ENCODE measurements around the gene POLR1E.
A peak's percentile ranks its signal among the peaks of the same experiment; 100 is the strongest.

The POLR1E gene

DNA sequence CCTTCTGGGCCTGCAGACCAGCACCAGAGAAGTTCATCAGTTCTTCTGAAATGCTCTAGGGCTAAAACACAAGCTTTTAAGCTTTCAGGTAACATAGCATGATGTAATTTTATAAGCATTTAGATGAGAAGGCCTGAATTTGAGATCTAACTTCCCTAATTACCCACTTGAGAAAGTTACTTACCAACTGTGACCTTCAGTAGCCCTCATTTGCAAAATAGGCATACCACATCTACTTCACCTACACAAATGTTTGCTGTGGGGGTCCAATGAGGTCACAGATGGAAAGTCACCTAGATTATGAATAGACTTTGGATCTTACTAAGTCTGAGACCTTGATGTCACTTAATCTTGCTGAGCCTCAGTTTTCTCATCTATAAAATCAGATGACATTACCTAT lies 53.9 kb downstream of the POLR1E start:
- TF ChIP-seq, protein P1, sequence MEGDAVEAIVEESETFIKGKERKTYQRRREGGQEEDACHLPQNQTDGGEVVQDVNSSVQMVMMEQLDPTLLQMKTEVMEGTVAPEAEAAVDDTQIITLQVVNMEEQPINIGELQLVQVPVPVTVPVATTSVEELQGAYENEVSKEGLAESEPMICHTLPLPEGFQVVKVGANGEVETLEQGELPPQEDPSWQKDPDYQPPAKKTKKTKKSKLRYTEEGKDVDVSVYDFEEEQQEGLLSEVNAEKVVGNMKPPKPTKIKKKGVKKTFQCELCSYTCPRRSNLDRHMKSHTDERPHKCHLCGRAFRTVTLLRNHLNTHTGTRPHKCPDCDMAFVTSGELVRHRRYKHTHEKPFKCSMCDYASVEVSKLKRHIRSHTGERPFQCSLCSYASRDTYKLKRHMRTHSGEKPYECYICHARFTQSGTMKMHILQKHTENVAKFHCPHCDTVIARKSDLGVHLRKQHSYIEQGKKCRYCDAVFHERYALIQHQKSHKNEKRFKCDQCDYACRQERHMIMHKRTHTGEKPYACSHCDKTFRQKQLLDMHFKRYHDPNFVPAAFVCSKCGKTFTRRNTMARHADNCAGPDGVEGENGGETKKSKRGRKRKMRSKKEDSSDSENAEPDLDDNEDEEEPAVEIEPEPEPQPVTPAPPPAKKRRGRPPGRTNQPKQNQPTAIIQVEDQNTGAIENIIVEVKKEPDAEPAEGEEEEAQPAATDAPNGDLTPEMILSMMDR (IDR thresholded peaks at IDR 0.05) = no peak

DNA sequence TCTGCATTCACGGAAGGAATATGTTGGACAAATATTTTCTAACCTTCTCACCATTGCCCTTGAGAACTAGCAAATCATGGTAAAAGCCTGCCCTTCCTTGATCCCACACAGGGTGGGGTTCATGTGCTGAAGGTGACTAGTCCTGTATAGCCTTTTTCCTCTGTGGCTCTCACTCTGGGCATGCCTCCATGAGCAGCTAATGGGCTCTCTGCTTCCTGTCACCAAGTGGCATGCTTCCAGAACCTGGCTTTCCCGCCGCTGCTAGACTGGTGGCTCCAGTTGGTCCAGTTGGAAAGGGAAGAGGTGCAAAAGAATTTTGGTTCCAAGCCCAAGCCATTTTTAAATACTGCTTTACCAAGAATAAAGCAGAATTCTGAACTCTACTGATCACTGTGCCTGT lies 54.9 kb downstream of the POLR1E start:
- TF ChIP-seq, protein P1 (IDR thresholded peaks at IDR 0.05) = peak; percentile 27; the same call in 1 of the 2 replicates

DNA sequence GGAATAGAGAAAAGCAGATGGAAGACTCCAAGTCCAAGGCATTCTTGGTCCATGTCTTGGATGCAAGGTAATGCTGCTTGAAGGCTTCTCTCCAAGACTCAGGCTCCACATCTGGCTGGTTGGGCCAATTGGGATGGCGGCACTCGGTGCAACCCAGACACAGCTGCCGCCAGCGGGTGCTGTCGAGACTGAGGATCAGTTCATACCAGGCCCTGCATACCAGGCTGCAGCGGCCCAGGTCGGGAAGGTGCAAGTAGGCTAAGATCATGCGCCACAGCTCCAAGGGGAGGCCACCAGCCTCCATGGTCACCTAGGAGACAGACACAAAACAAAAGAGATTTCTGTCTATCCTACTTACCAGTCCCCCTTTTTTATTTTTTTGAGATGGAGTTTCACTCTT lies 55.7 kb downstream of the POLR1E start:
- TF ChIP-seq, protein P1 (IDR thresholded peaks at IDR 0.05) = no peak

DNA sequence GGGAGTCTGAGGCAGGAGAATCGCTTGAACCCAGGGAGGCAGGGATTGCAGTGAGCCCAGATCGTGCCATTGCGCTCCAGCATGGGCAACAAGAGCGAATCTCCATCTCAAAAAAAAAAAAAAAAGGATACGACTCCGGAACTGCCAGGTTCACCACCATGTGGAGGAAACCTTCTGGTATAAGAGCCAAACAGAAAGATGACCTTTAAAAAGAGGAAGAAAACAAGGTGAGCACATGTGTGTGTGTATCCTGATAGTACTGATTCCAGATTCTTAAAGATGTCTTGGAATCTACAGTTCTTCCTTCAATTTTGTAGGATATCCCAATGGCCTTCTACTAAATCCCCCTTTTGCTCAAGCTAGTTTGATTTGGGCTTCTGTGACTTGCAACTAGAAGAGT lies 56.7 kb downstream of the POLR1E start:
- TF ChIP-seq, protein P1 (IDR thresholded peaks at IDR 0.05) = no peak

DNA sequence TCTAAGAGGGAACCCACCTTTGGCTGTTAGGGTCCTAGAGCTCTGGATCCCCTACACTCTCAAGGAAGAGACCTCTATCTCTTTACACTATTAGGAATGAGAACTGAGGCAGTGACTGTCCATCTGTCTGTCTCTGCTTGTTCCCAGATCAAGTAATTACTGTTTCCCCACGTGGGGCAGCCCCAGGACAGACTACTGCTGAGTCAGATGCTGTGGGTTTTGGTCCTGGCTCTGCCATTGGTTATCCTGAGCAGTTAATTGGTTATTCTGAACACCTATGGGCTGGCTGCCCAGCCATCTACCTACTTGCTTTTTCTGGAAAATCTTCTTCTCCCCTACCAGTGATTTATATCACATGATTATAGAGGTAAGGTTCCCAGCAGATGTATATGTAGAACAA lies 57.1 kb downstream of the POLR1E start:
- TF ChIP-seq, protein P1 (IDR thresholded peaks at IDR 0.05) = no peak

DNA sequence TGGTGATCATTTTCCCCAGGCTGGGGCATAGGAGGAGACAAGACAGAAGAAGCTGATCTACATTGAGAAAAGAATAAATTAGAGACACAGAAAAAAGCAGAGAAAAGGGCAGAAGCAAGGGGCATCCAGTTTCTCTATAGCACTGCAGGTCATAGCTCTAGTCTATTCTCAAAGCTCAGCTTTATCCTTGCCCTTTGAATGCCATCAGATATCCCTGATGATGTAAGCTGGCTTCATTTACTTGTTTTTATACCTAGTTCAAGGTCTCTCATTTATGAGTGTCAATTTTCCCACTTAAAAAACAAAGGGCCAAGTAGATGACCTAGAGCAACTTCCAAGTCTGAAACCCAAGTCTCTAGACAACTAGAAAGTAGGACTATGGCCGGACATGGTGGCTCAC lies 57.7 kb downstream of the POLR1E start:
- TF ChIP-seq, protein P1 (IDR thresholded peaks at IDR 0.05) = no peak

DNA sequence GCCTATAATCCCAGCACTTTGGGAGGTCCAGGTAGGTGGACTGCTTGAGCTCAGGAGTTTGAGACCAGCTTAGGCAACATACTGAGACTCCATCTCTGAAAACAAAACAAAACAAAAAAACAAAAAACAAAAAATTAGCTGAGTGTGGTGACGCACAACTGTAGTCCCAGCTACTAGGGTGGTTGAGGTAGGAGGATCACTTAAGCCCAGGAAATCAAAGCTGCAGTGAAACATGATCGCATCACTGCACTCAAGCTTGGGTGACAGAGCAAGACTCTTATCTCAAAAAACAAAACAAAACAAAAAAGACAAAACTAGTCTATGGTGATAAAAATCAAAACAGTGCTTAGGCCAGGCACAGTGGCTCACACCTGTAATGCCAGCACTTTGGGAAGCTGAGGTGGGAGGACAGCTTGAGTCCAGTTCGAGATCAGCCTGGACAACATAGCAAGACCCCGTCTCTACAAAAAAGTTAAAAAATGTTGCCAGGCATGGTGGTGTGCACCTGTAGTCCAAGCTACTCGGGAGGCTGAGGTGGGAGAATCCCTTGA lies 61.7 kb downstream of the POLR1E start:
- TF ChIP-seq, protein P1 (IDR thresholded peaks at IDR 0.05) = no peak

DNA sequence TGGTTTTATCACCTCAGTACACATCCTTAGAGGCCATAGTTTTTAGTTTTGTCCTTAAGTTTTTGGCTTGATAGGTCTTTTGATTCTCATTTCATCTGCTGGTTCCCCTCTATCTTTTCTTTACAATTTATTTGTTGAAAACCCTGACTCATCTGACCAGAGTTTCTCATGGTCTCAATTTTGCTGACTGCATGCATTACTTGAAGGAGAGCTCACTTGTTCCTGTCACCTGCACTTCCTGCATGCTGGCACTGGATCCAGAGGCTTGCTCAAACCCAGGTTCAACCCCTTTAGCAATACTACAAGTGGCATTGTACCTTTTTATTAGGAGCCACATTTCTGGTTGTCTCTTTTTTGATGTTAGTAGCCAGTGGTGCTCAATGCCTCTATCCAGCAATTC lies 63.8 kb downstream of the POLR1E start:
- TF ChIP-seq, protein P1 (IDR thresholded peaks at IDR 0.05) = no peak

All from LNCAP (cell line).